GM21526 (cell line): ENCODE measurements around the gene PRKN.

Experiments
- ATAC-seq: cut with Tn5 transposase; IDR thresholded peaks from one replicate; pipeline ENCODE4 v1.9.1; 2021; ENCODE audit warnings: moderate library complexity; ENCODE audit not compliant: unreplicated experiment, low FRiP score

PRKN gene

GRCh38 chr6:161618831-161619454, 1108.6 kb downstream of the PRKN start:
- ATAC-seq = no peak

- no peak for ATAC-seq
Observed at GRCh38 chr6:161613711-161614110, 1113.9 kb downstream of the PRKN start.

GRCh38 chr6:161608771-161609170, 1118.8 kb downstream of the PRKN start:
- no peak for ATAC-seq

GRCh38 chr6:161607696-161608297, 1119.8 kb downstream of the PRKN start:
- no peak for ATAC-seq

- ATAC-seq = no peak
Observed at GRCh38 chr6:161602359-161602758, 1125.2 kb downstream of the PRKN start.

GRCh38 chr6:161598896-161599295, 1128.7 kb downstream of the PRKN start:
- no peak for ATAC-seq

GRCh38 chr6:161596807-161597520, 1130.6 kb downstream of the PRKN start:
- ATAC-seq = no peak

GRCh38 chr6:161594412-161594811, 1133.2 kb downstream of the PRKN start:
- ATAC-seq = no peak

- ATAC-seq = no peak
Observed at GRCh38 chr6:161590961-161591627, 1136.5 kb downstream of the PRKN start.

- ATAC-seq = no peak
Observed at GRCh38 chr6:161586887-161587286, 1140.7 kb downstream of the PRKN start.

GRCh38 chr6:161584621-161585340, 1142.8 kb downstream of the PRKN start:
- no peak for ATAC-seq

GRCh38 chr6:161584051-161584450, 1143.5 kb downstream of the PRKN start:
- ATAC-seq = no peak

GRCh38 chr6:161583584-161583983, 1144.0 kb downstream of the PRKN start:
- no peak for ATAC-seq

- no peak for ATAC-seq
Observed at GRCh38 chr6:161578478-161578877, 1149.1 kb downstream of the PRKN start.

- ATAC-seq = no peak
Observed at GRCh38 chr6:161575523-161576254, 1151.9 kb downstream of the PRKN start.

- ATAC-seq = no peak
Observed at GRCh38 chr6:161568885-161569456, 1158.6 kb downstream of the PRKN start.

GRCh38 chr6:161564952-161565351, 1162.6 kb downstream of the PRKN start:
- no peak for ATAC-seq

GRCh38 chr6:161561908-161562307, 1165.7 kb downstream of the PRKN start:
- ATAC-seq = no peak

- ATAC-seq = peak; percentile 75
Observed at GRCh38 chr6:161557333-161558107, 1170.0 kb downstream of the PRKN start.
